GM12878 (cell line): Measurements from ENCODE around the gene ASIC1. TPM values are rescaled to one million over a fixed set of nuclear protein-coding genes. Genes with fewer than 3 reads are reported as not detected.

Source experiments
- ATAC-seq: fragments of 200-7000 bp; cut with Tn5 transposase; 3 replicates; pipeline ENCODE4 v1.9.1; 2020; ENCODE audit warnings: mild to moderate bottlenecking, moderate library complexity
- BruUV-seq: library from RNA; stranded (reverse); fragments of 400-500 nt; replicated peaks from 2 replicates; lab custom pipeline; 2021; lab: Mats Ljungman, UMichigan
- CTCF ChIA-PET: fragments of 300-600 bp; sonication (Branson Sonifier 250); formaldehyde crosslinking; extraction: SDS; loops from one replicate; lab custom pipeline; 2021; ENCODE audit warnings: inconsistent platforms; lab: Yijun Ruan, JAX
- POLR2A ChIA-PET: fragments of 350-600 bp; formaldehyde crosslinking; extraction: SDS; loops from one replicate; lab custom pipeline; 2021; ENCODE audit warnings: inconsistent platforms; lab: Charles Lee
- RAD21 ChIA-PET: fragments of 300-600 bp; sonication (Branson Sonifier 250); formaldehyde crosslinking; loops from one replicate; lab custom pipeline; 2023; ENCODE audit warnings: antibody characterized with exemption; ENCODE audit not compliant: unreplicated experiment; lab: Charles Lee
- SMC1A ChIA-PET: fragments of 300-600 bp; sonication (Branson Sonifier 250); formaldehyde crosslinking; loops from one replicate; lab custom pipeline; 2023; ENCODE audit not compliant: unreplicated experiment, uncharacterized antibody; lab: Charles Lee
- DNase-seq: peaks from one replicate; pipeline ENCODE4 v3.0.0-alpha.2; 2011; ENCODE audit warnings: low read depth, low spot score
- FAIRE-seq: peaks from 3 replicates; lab custom pipeline; 2011; peaks lifted over from hg19 to GRCh38; lab: Jason Lieb, UNC
- H2AFZ ChIP-seq: 2 replicates; pipeline ENCODE4 v1.6.0; 2011; ENCODE audit warnings: low read depth, low read length, control low read depth; ENCODE audit not compliant: control insufficient read depth
- H3K27ac ChIP-seq: 2 replicates; pipeline ENCODE4 v1.5.1; 2011; ENCODE audit warnings: control low read depth; ENCODE audit not compliant: control insufficient read depth, insufficient read depth
- H3K27me3 ChIP-seq, 2 experiments: replicated peaks in 1 of 2; 2 replicates each; pipeline versions ENCODE4 v1.6.0 to v1.6.1; 2011; ENCODE audit warnings: low read length in 1 of 2; ENCODE audit not compliant: control insufficient read depth in 2 of 2, insufficient read depth in 2 of 2
- H3K36me3 ChIP-seq, 2 experiments: 2 replicates each; pipeline ENCODE4 v1.5.1; 2011; ENCODE audit warnings: low read length in 1 of 2; ENCODE audit not compliant: control insufficient read depth in 2 of 2, insufficient read depth in 2 of 2
- H3K4me1 ChIP-seq: 2 replicates; pipeline ENCODE4 v1.6.1; 2011; ENCODE audit warnings: mild to moderate bottlenecking, low read length, moderate library complexity, mixed read lengths; ENCODE audit not compliant: control insufficient read depth, insufficient read depth
- H3K4me2 ChIP-seq: 2 replicates; pipeline ENCODE4 v1.6.0; 2011; ENCODE audit warnings: control low read depth; ENCODE audit not compliant: control insufficient read depth, insufficient read depth
- H3K4me3 ChIP-seq: fragments of 200-600 bp; sonication (generic); 2 replicates; pipeline ENCODE4 v1.5.1; 2016
- H3K79me2 ChIP-seq: 2 replicates; pipeline ENCODE4 v1.6.0; 2011; ENCODE audit warnings: low read length; ENCODE audit not compliant: control insufficient read depth, insufficient read depth
- H3K9ac ChIP-seq: 2 replicates; pipeline ENCODE4 v1.8.0; 2011; ENCODE audit warnings: low read length, control low read depth, mixed read lengths; ENCODE audit not compliant: control insufficient read depth, insufficient read depth
- H3K9me3 ChIP-seq: replicated peaks from 3 replicates; pipeline ENCODE4 v1.5.1; 2011; ENCODE audit warnings: mild to moderate bottlenecking, low read length; ENCODE audit not compliant: control insufficient read depth, insufficient read depth
- H4K20me1 ChIP-seq: 2 replicates; pipeline ENCODE4 v1.6.0; 2011; ENCODE audit not compliant: control insufficient read depth, insufficient read depth
- ASH2L ChIP-seq: fragments of 300-600, 200-600 bp; sonication (generic); IDR thresholded peaks from 2 replicates; pipeline ENCODE4 v1.6.1; 2017; ENCODE audit warnings: low read depth, mild to moderate bottlenecking, borderline replicate concordance
- HDAC2 ChIP-seq: fragments of 200-600 bp; sonication (generic); IDR thresholded peaks from 2 replicates; pipeline ENCODE4 v1.6.1; 2017
- MEF2B ChIP-seq: fragments of 450-650 bp; IDR thresholded peaks from 2 replicates; pipeline ENCODE4 v1.6.1; 2018; ENCODE audit warnings: mild to moderate bottlenecking, moderate library complexity; ENCODE audit not compliant: partially characterized antibody, poor library complexity, severe bottlenecking
- MTA3 ChIP-seq: IDR thresholded peaks from 2 replicates; pipeline ENCODE4 v1.6.1; 2012; ENCODE audit warnings: low read length, inconsistent platforms, borderline replicate concordance
- NBN ChIP-seq: fragments of 450-650 bp; IDR thresholded peaks from 2 replicates; pipeline ENCODE4 v1.6.1; 2016
- NFYA ChIP-seq: IDR thresholded peaks from 2 replicates; pipeline ENCODE4 v1.6.1; 2011; ENCODE audit warnings: low read depth, mild to moderate bottlenecking, low read length, improper control_type of control experiment, borderline replicate concordance
- PML ChIP-seq: IDR thresholded peaks from 2 replicates; pipeline ENCODE4 v1.6.1; 2012; ENCODE audit warnings: low read length, inconsistent platforms
- RELA ChIP-seq: fragments of 450-650 bp; IDR thresholded peaks from 2 replicates; pipeline ENCODE4 v1.8.0; 2014; ENCODE audit warnings: borderline replicate concordance; ENCODE audit not compliant: partially characterized antibody
- REST ChIP-seq: IDR thresholded peaks from 2 replicates; pipeline ENCODE4 v1.6.1; 2012; ENCODE audit warnings: mild to moderate bottlenecking, low read depth, low read length
- SMARCA5 ChIP-seq: fragments of 450-650 bp; IDR thresholded peaks from 2 replicates; pipeline ENCODE4 v1.6.1; 2017; ENCODE audit warnings: mild to moderate bottlenecking
- YBX1 ChIP-seq: fragments of 450-650 bp; IDR thresholded peaks from 2 replicates; pipeline ENCODE4 v1.6.1; 2016; ENCODE audit warnings: antibody characterized with exemption
- ZBTB11 ChIP-seq: fragments of 450-650 bp; formaldehyde crosslinking; IDR thresholded peaks from 2 replicates; pipeline ENCODE4 v1.5.0; 2022; ENCODE audit warnings: mild to moderate bottlenecking, missing genetic modification characterization
- WGBS: methylation state at CpG from one replicate; pipeline ENCODE4 v1.1.6; 2016; ENCODE audit warnings: low lambda C conversion rate; ENCODE audit not compliant: insufficient replicate concordance, insufficient coverage; ENCODE audit errors: missing lambda C conversion rate; 5-methylcytosine and 5-hydroxymethylcytosine counted together
- in situ Hi-C: fragments of 300-500 bp; cut with MboI; formaldehyde crosslinking; loops from 9 replicates; pipeline ENCODE4 v1.14.3; 2018; ENCODE audit warnings: mixed read lengths
- intact Hi-C: fragments of 100-400 bp; cut with micrococcal nuclease; formaldehyde crosslinking; loops from one replicate; pipeline ENCODE4 v1.14.2; 2022; ENCODE audit not compliant: unreplicated experiment
- polyA plus RNA-seq, 11 experiments: library from polyadenylated mRNA; depleted of rRNA in 4 of 11; unstranded in 6 of 11; stranded (reverse) in 5 of 11; fragments of >200 nt; fragmentation: Nextera tagmentation in 4 of 11; fragmentation: Illumina TruSeq in 1 of 11; extraction: Ambion mirVana in 4 of 11; extraction: Trizol in 1 of 11; gene quantifications; 1 replicate in 1 of 11; 2 replicates in 10 of 11; pipeline versions ENCODE4 v1.2.1 to v1.2.3, GENCODE V29; 2011 to 2016; ENCODE audit warnings: inconsistent platforms in 2 of 11, missing spikeins in 2 of 11, low read depth in 1 of 11
- total RNA-seq, 4 experiments: library from RNA; depleted of rRNA in 3 of 4; stranded (reverse); fragments of >200 nt in 3 of 4; fragmentation: Illumina TruSeq in 1 of 4; extraction: Trizol in 1 of 4; gene quantifications; 2 replicates each; pipeline versions ENCODE4 v1.2.1 to v1.2.3, GENCODE V29; 2013 to 2021
- TF ChIP-seq, protein P1 (sequence below): IDR thresholded peaks from 2 replicates; pipeline ENCODE4 v1.6.1; 2012; ENCODE audit warnings: low read depth, low read length, improper control_type of control experiment
- TF ChIP-seq, protein P2 (sequence below): fragments of 450-650 bp; IDR thresholded peaks from 2 replicates; pipeline ENCODE4 v1.6.1; 2016; ENCODE audit warnings: mild to moderate bottlenecking

Gene ASIC1
- total and polyA plus RNA-seq, 10 of the 15 experiments (the other 5 are each of a cell fraction or from before 2014, with no cell fraction given): 0.02 to 0.28 (median 0.21) TPM; not detected in 4

- TF ChIP-seq NFYA (no peak), YBX1 (no peak), ASH2L (no peak), REST (no peak)
Measured at GRCh38 chr12:50066402-50066801, 9.0 kb downstream of the ASIC1 start (continued).

- WGBS: 75% methylated on average over 5 of the region's 5 CpGs
- no peaks in the 10 kb centered on the region for H3K4me1 ChIP-seq
- ATAC-seq: no peak
- H4K20me1 ChIP-seq: no peaks in the 10 kb centered on the region
- H3K79me2 ChIP-seq: no peaks in the 10 kb centered on the region
- ChIA-PET POLR2A (no interaction called here), SMC1A (interaction anchor here (1.7 to 5.2 kb wide), 3 partner anchors 16 to 102 kb away, joined by 4 to 37 read pairs (median 25); no protein-coding TSS in a partner anchor), CTCF (interaction anchor here (0.7 to 8.0 kb wide), 15 partner anchors 10 to 324 kb away, joined by 3 to 121 read pairs (median 7); partner anchors contain the start of genes COX14 and SMARCD1), RAD21 (interaction anchor here (1.0 to 7.3 kb wide), 4 partner anchors 10 to 102 kb away, joined by 3 to 74 read pairs (median 7); no protein-coding TSS in a partner anchor)
- no peak overlapping the region for H3K4me3 ChIP-seq
- DNase-seq: no peak
- BruUV-seq: no TSS peak
- no peak overlapping the region for H3K9ac ChIP-seq
- H3K36me3 ChIP-seq: no peaks in the 10 kb centered on the region
- no peak for FAIRE-seq
- in situ Hi-C loops: loop anchor here (5.0 kb wide), 1 partner anchor 97 kb away; the partner anchor contains the start of gene AQP6
- H3K4me2 ChIP-seq: no peak overlapping the region
- intact Hi-C loops: no loop called here
- H3K27me3 ChIP-seq: no peaks in the 10 kb centered on the region; a peak in 1 of 4 replicates
- H3K27ac ChIP-seq: no peak overlapping the region
- H3K9me3 ChIP-seq: no peaks in the 10 kb centered on the region
- no peak overlapping the region for H2AFZ ChIP-seq
- no peak for TF ChIP-seq MTA3
- TF ChIP-seq, protein P1, sequence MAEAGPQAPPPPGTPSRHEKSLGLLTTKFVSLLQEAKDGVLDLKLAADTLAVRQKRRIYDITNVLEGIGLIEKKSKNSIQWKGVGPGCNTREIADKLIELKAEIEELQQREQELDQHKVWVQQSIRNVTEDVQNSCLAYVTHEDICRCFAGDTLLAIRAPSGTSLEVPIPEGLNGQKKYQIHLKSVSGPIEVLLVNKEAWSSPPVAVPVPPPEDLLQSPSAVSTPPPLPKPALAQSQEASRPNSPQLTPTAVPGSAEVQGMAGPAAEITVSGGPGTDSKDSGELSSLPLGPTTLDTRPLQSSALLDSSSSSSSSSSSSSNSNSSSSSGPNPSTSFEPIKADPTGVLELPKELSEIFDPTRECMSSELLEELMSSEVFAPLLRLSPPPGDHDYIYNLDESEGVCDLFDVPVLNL: no peak
- TF ChIP-seq, protein P2, sequence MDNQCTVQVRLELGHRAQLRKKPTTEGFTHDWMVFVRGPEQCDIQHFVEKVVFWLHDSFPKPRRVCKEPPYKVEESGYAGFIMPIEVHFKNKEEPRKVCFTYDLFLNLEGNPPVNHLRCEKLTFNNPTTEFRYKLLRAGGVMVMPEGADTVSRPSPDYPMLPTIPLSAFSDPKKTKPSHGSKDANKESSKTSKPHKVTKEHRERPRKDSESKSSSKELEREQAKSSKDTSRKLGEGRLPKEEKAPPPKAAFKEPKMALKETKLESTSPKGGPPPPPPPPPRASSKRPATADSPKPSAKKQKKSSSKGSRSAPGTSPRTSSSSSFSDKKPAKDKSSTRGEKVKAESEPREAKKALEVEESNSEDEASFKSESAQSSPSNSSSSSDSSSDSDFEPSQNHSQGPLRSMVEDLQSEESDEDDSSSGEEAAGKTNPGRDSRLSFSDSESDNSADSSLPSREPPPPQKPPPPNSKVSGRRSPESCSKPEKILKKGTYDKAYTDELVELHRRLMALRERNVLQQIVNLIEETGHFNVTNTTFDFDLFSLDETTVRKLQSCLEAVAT: no peak
- TF ChIP-seq PML: no peak
- no peak for TF ChIP-seq NBN
- TF ChIP-seq ZBTB11 (CRISPR knock-in tag): no peak
- TF ChIP-seq HDAC2: no peak
- no peak for TF ChIP-seq MEF2B
- TF ChIP-seq RELA: no peak
- no peak for TF ChIP-seq SMARCA5
Measured at GRCh38 chr12:50069069-50069468, 11.7 kb downstream of the ASIC1 start.
